ENCODE measurements around the gene GOLGB1.

- TF ChIP-seq CTCF (conservative IDR thresholded peaks at IDR 0.05; ENCODE audit: low read length) (no peak), EZH2phosphoT487 (IDR thresholded peaks at IDR 0.05; ENCODE audit: borderline replicate concordance, low read depth, low read length) (no peak)
These were observed 58.6 kb downstream of the GOLGB1 start for GRCh38 chr3:121690777-121691405.

Measured in OCI-LY7 (cell line).